ENCODE results near the gene AKR1D1.
"Not testable (repeated sequence)": the region's sequence is repeated elsewhere in the genome, so short reads cannot be mapped to it uniquely, and the experiment has no call there.

Gene AKR1D1

GRCh38 chr7:138076196-138076595 lies at the start of gene AKR1D1:
AKR1D1 (plus strand) TSS chr7:138076459; CDS start chr7:138076519, 60 bp downstream.
- no peak for DNase-seq

GRCh38 chr7:138027100-138027499 lies 49.2 kb upstream of the AKR1D1 start:
- DNase-seq = no peak

- DNase-seq = no peak
These were observed 47.1 kb upstream of the AKR1D1 start for GRCh38 chr7:138029126-138029525.

GRCh38 chr7:138029941-138030340 lies 46.3 kb upstream of the AKR1D1 start:
- DNase-seq = no peak

- DNase-seq = no peak
These were observed 45.4 kb upstream of the AKR1D1 start for GRCh38 chr7:138030679-138031351.

- DNase-seq = no peak
These were observed 44.1 kb upstream of the AKR1D1 start for GRCh38 chr7:138032186-138032585.

GRCh38 chr7:138032770-138033169 lies 43.5 kb upstream of the AKR1D1 start:
- DNase-seq = no peak

- no peak for DNase-seq
These were observed 43.0 kb upstream of the AKR1D1 start for GRCh38 chr7:138033241-138033640.

GRCh38 chr7:138036135-138036534 lies 40.1 kb upstream of the AKR1D1 start:
- DNase-seq = no peak

- DNase-seq = not testable (repeated sequence)
These were observed 36.2 kb upstream of the AKR1D1 start for GRCh38 chr7:138040063-138040462.

- DNase-seq = no peak
These were observed 31.4 kb upstream of the AKR1D1 start for GRCh38 chr7:138044897-138045296.

- DNase-seq = no peak
These were observed 28.4 kb upstream of the AKR1D1 start for GRCh38 chr7:138047907-138048306.

- no peak for DNase-seq
These were observed 26.6 kb upstream of the AKR1D1 start for GRCh38 chr7:138049505-138050116.

- not testable (repeated sequence) for DNase-seq
These were observed 24.5 kb upstream of the AKR1D1 start for GRCh38 chr7:138051712-138052247.

- no peak for DNase-seq
These were observed 23.6 kb upstream of the AKR1D1 start for GRCh38 chr7:138052696-138053095.

- DNase-seq = not testable (repeated sequence)
These were observed 20.6 kb upstream of the AKR1D1 start for GRCh38 chr7:138055698-138056097.

- DNase-seq = no peak
These were observed 12.9 kb upstream of the AKR1D1 start for GRCh38 chr7:138063400-138063799.

GRCh38 chr7:138064856-138065357 lies 11.4 kb upstream of the AKR1D1 start:
- DNase-seq = no peak

GRCh38 chr7:138065827-138066226 lies 10.4 kb upstream of the AKR1D1 start:
- no peak for DNase-seq

GRCh38 chr7:138066954-138067394 lies 9.3 kb upstream of the AKR1D1 start:
- DNase-seq = no peak

- DNase-seq = no peak
These were observed 8.5 kb upstream of the AKR1D1 start for GRCh38 chr7:138067774-138068173.

GRCh38 chr7:138070908-138071307 lies 5.4 kb upstream of the AKR1D1 start:
- no peak for DNase-seq

- DNase-seq = no peak
These were observed 3.5 kb upstream of the AKR1D1 start for GRCh38 chr7:138072726-138073125.

- no peak for DNase-seq
These were observed 2.1 kb upstream of the AKR1D1 start for GRCh38 chr7:138074121-138074520.

Data from NCI-H2171 treated with DMSO at 0.1 percent for 48 hours (cell line).